ENCODE data around the gene UTP14C. TPM values are rescaled to one million over a fixed set of nuclear protein-coding genes. Genes with fewer than 3 reads are reported as not detected.

UTP14C gene
- total RNA-seq, 2 experiments from 2014 or later: 1.3 to 1.9 TPM

- H3K27me3 ChIP-seq (ENCODE audit: control insufficient read depth in 1 of 2, insufficient read depth in 2 of 2, low read length in 2 of 2): peaks cover 3 to 4% of the 10 kb centered on the region in 2 experiments
- no peaks in the 10 kb centered on the region for H3K4me1 ChIP-seq (ENCODE audit: insufficient read depth, low read length)
- Mint-ChIP-seq H3K9me3 (peaks cover 12% of the 10 kb centered on the region), H3K4me3 (no peak overlapping the region), H3K27ac (no peak overlapping the region), H3K36me3 (ENCODE audit: low read depth) (peaks cover 13% of the 10 kb centered on the region), H3K27me3 (peaks cover 50% of the 10 kb centered on the region), H3K4me1 (ENCODE audit: low read depth) (no peaks in the 10 kb centered on the region)
- peak in 6 of 14 experiments; percentile 3 to 16 (median 7) for DNase-seq
- TF ChIP-seq CTCF (IDR thresholded peaks at IDR 0.05): no peak
- H3K9me3 ChIP-seq (ENCODE audit: control insufficient read depth in 1 of 2, insufficient read depth in 1 of 2, low read length in 2 of 2): peaks cover 17 to 19% of the 10 kb centered on the region in 2 experiments
- peak; percentile 55 for ATAC-seq (ENCODE audit: poor library complexity)
- no peak overlapping the region for H3K4me3 ChIP-seq (ENCODE audit: low read length)
- ChIA-PET POLR2A (interaction anchor here (0.7 kb wide), 1 partner anchor 89 kb away, joined by 4 read pairs; no protein-coding TSS in a partner anchor), CTCF (no interaction called here)
- intact Hi-C loops (cut with DNase I, micrococcal nuclease): no loop called here
- H3K36me3 ChIP-seq (ENCODE audit: insufficient read depth, low read length): no peaks in the 10 kb centered on the region
- no peak overlapping the region for H3K27ac ChIP-seq (ENCODE audit: low read depth in 1 of 2, low read length in 2 of 2)
These were observed 46.5 kb downstream of the UTP14C start for GRCh38 chr13:52070929-52071523.

Other genes starting within 250 kb of the UTP14C start
- gene DHRS12, start 220.5 kb upstream of the UTP14C start, total RNA-seq: 10 to 100 TPM in 1 of 2 experiments, 1 to 10 TPM in 1; 10.0 to 14.8 TPM
- gene TMEM272, start 179.5 kb upstream of the UTP14C start, total RNA-seq: 1 to 10 TPM; 2.7 to 2.8 TPM
- gene CCDC70, start 162.7 kb upstream of the UTP14C start, total RNA-seq: not detected
- gene ATP7B, start 13.2 kb upstream of the UTP14C start, total RNA-seq: 1 to 10 TPM in 1 of 2 experiments, under 1 TPM in 1; 0.85 to 1.2 TPM
- 10 to 100 TPM; 25.8 to 29.8 TPM for gene ALG11, start 12.3 kb upstream of the UTP14C start, total RNA-seq
- under 1 TPM in 1 of 2 experiments, not detected in 1; 0.08 TPM for gene NEK5, start 104.4 kb downstream of the UTP14C start, total RNA-seq
- gene NEK3, start 134.9 kb downstream of the UTP14C start, total RNA-seq: 1 to 10 TPM; 7.0 TPM